GM19468 (cell line): ENCODE measurements around the gene MAGI3.
"Not testable (repeated sequence)": the region's sequence is repeated elsewhere in the genome, so short reads cannot be mapped to it uniquely, and the experiment has no call there.

Experiments
- ATAC-seq: cut with Tn5 transposase; IDR thresholded peaks from one replicate; pipeline ENCODE4 v1.9.1; 2021; ENCODE audit warnings: mild to moderate bottlenecking, moderate library complexity, moderate number of reproducible peaks; ENCODE audit not compliant: unreplicated experiment; ENCODE audit errors: extremely low read depth

Gene MAGI3

GRCh38 chr1:113551728-113552127 is 161.4 kb downstream of the MAGI3 start:
- no peak for ATAC-seq

- ATAC-seq, result no peak
These were observed 161.9 kb downstream of the MAGI3 start for GRCh38 chr1:113552244-113552643.

GRCh38 chr1:113557187-113557586 is 166.9 kb downstream of the MAGI3 start:
- ATAC-seq, result no peak

- ATAC-seq, result no peak
These were observed 175.3 kb downstream of the MAGI3 start for GRCh38 chr1:113565621-113566020.

GRCh38 chr1:113567427-113567826 is 177.1 kb downstream of the MAGI3 start:
- ATAC-seq, result no peak

- ATAC-seq, result not testable (repeated sequence)
These were observed 185.5 kb downstream of the MAGI3 start for GRCh38 chr1:113575744-113576260.

- ATAC-seq, result no peak
These were observed 186.0 kb downstream of the MAGI3 start for GRCh38 chr1:113576271-113576670.

GRCh38 chr1:113579256-113580018 is 189.1 kb downstream of the MAGI3 start:
- ATAC-seq, result no peak

GRCh38 chr1:113581323-113581722 is 191.0 kb downstream of the MAGI3 start:
- ATAC-seq, result no peak

- no peak for ATAC-seq
These were observed 191.8 kb downstream of the MAGI3 start for GRCh38 chr1:113582084-113582483.

- ATAC-seq, result no peak
These were observed 197.2 kb downstream of the MAGI3 start for GRCh38 chr1:113587475-113587874.

- ATAC-seq, result no peak
These were observed 201.9 kb downstream of the MAGI3 start for GRCh38 chr1:113592230-113592629.

GRCh38 chr1:113593550-113594297 is 203.4 kb downstream of the MAGI3 start:
- ATAC-seq, result no peak

- ATAC-seq, result not testable (repeated sequence)
These were observed 214.2 kb downstream of the MAGI3 start for GRCh38 chr1:113604466-113604865.

GRCh38 chr1:113605146-113605545 is 214.8 kb downstream of the MAGI3 start:
- ATAC-seq, result no peak

- no peak for ATAC-seq
These were observed 218.1 kb downstream of the MAGI3 start for GRCh38 chr1:113608399-113608798.

GRCh38 chr1:113610372-113610771 is 220.1 kb downstream of the MAGI3 start:
- ATAC-seq, result no peak

GRCh38 chr1:113615425-113615824 is 225.1 kb downstream of the MAGI3 start:
- no peak for ATAC-seq

GRCh38 chr1:113616156-113616555 is 225.8 kb downstream of the MAGI3 start:
- ATAC-seq, result no peak

- no peak for ATAC-seq
These were observed 227.3 kb downstream of the MAGI3 start for GRCh38 chr1:113617438-113618141.

- no peak for ATAC-seq
These were observed 238.7 kb downstream of the MAGI3 start for GRCh38 chr1:113628997-113629396.
